Panc1 (cell line): ENCODE measurements around the gene CHEK2. TPM values are rescaled to one million over a fixed set of nuclear protein-coding genes. Genes with fewer than 3 reads are reported as not detected.

Experiments used
- ATAC-seq: fragments of 200-7000 bp; cut with Tn5 transposase; 2 replicates; pipeline ENCODE4 v1.9.1; 2020; ENCODE audit warnings: mild to moderate bottlenecking, moderate library complexity
- BruUV-seq: library from RNA; stranded (reverse); fragments of 400-500 nt; replicated peaks from 2 replicates; lab custom pipeline; 2021; lab: Mats Ljungman, UMichigan
- CTCF ChIA-PET: fragments of 300-600 bp; sonication (Branson Sonifier 250); formaldehyde crosslinking; loops from one replicate; lab custom pipeline; 2022; ENCODE audit warnings: antibody characterized with exemption; lab: Charles Lee
- POLR2A ChIA-PET: fragments of 300-600 bp; sonication (Branson Sonifier 250); formaldehyde crosslinking; loops from one replicate; lab custom pipeline; 2022; ENCODE audit warnings: antibody characterized with exemption; lab: Charles Lee
- DNase-seq: peaks from one replicate; pipeline ENCODE4 v3.0.0-alpha.2; 2010; ENCODE audit warnings: low read depth, low spot score
- H3K27ac ChIP-seq: 2 replicates; pipeline ENCODE4 v1.5.1; 2011; ENCODE audit warnings: mild to moderate bottlenecking, low read length, inconsistent platforms
- H3K27me3 ChIP-seq: fragments of 200-500 bp; sonication (Bioruptor generic); 2 replicates; pipeline ENCODE4 v1.6.0; 2014; ENCODE audit warnings: low read length, inconsistent platforms; ENCODE audit not compliant: control insufficient read depth, insufficient read depth
- H3K36me3 ChIP-seq: fragments of 200-500 bp; sonication (Bioruptor generic); 2 replicates; pipeline ENCODE4 v1.5.1; 2014; ENCODE audit warnings: inconsistent platforms, mild to moderate bottlenecking, low read length, moderate library complexity; ENCODE audit not compliant: control insufficient read depth, insufficient read depth
- H3K4me1 ChIP-seq: 2 replicates; pipeline ENCODE4 v1.5.1; 2011; ENCODE audit warnings: inconsistent platforms, mild to moderate bottlenecking, low read length, moderate library complexity; ENCODE audit not compliant: control insufficient read depth, insufficient read depth
- H3K4me3 ChIP-seq, 2 experiments: 2 replicates each; pipeline ENCODE4 v1.5.1; 2011 to 2012; ENCODE audit warnings: low read depth in 2 of 2, low read length in 2 of 2, mild to moderate bottlenecking in 2 of 2, inconsistent platforms in 1 of 2, moderate library complexity in 1 of 2
- H3K9me3 ChIP-seq: fragments of 200-500 bp; sonication (Bioruptor generic); 2 replicates; pipeline ENCODE4 v1.5.1; 2014; ENCODE audit warnings: low read depth, mild to moderate bottlenecking, inconsistent platforms, low read length, moderate library complexity; ENCODE audit not compliant: control insufficient read depth, insufficient read depth
- CTCF ChIP-seq: fragments of 450-650 bp; IDR thresholded peaks from 2 replicates; pipeline ENCODE4 v1.5.1; 2017; ENCODE audit warnings: mild to moderate bottlenecking
- POLR2AphosphoS5 ChIP-seq: IDR thresholded peaks from 2 replicates; pipeline ENCODE4 v1.6.1; 2012; ENCODE audit warnings: mild to moderate bottlenecking, low read depth, low read length, moderate library complexity
- REST ChIP-seq, 2 experiments: IDR thresholded peaks; 2 replicates each; pipeline ENCODE4 v1.6.1; 2011 to 2012; ENCODE audit warnings: low read depth in 2 of 2, control low read depth in 1 of 2, low read length in 1 of 2, mild to moderate bottlenecking in 1 of 2, moderate library complexity in 1 of 2; ENCODE audit not compliant: insufficient read depth in 1 of 2
- SIN3A ChIP-seq: IDR thresholded peaks from 2 replicates; pipeline ENCODE4 v1.6.1; 2012; ENCODE audit warnings: low read depth, mild to moderate bottlenecking, low read length, moderate library complexity, borderline replicate concordance; ENCODE audit not compliant: insufficient read depth
- TCF7L2 ChIP-seq: IDR thresholded peaks from 2 replicates; pipeline ENCODE4 v1.6.1; 2011; ENCODE audit warnings: mild to moderate bottlenecking, low read depth, low read length, inconsistent platforms
- in situ Hi-C: cut with HindIII; loops from 2 replicates; pipeline ENCODE4 v1.10.0; 2016; ENCODE audit warnings: low sequenced_read_pairs, low pct_unique_long_range_greater_than_20kb
- intact Hi-C: fragments of 100-400 bp; cut with micrococcal nuclease; formaldehyde crosslinking; loops from one replicate; pipeline ENCODE4 v1.10.0; 2022; ENCODE audit not compliant: unreplicated experiment
- total RNA-seq: library from RNA; stranded (reverse); gene quantifications from one replicate; pipeline ENCODE4 v1.2.1, GENCODE V29; 2021; ENCODE audit not compliant: unreplicated experiment

The CHEK2 gene
- total RNA-seq, 1 experiment from 2014 or later = 29.5 TPM

GRCh38 chr22:28714043-28714628 is 27.5 kb downstream of the CHEK2 start:
- Histone ChIP-seq H3K27ac (no peak overlapping the region), H3K9me3 (no peaks in the 10 kb centered on the region), H3K36me3 (peaks cover 2% of the 10 kb centered on the region; the same call in 1 of the 2 replicates), H3K4me1 (no peaks in the 10 kb centered on the region), H3K27me3 (no peaks in the 10 kb centered on the region), H3K4me3 (no peak overlapping the region)
- DNase-seq (no peak), ATAC-seq (no peak)
- in situ Hi-C loops (no loop called here), intact Hi-C loops (no loop called here)
- TF ChIP-seq CTCF (no peak), SIN3A (no peak), REST (IDR thresholded peaks at IDR 0.05; ENCODE audit: insufficient read depth in 1 of 2, low read depth in 2 of 2, low read length in 1 of 2) (no peak), POLR2AphosphoS5 (no peak), TCF7L2 (no peak)
- ChIA-PET POLR2A (no interaction called here), CTCF (no interaction called here)
- no TSS peak for BruUV-seq

- CTCF ChIA-PET = no interaction called here
- DNase-seq (no peak), ATAC-seq (peak; percentile 60; the same call in 1 of the 2 replicates)
- TF ChIP-seq SIN3A = no peak
- TF ChIP-seq REST (IDR thresholded peaks at IDR 0.05; ENCODE audit: insufficient read depth in 1 of 2, low read depth in 2 of 2, low read length in 1 of 2) = no peak
- no peak for TF ChIP-seq CTCF
- TF ChIP-seq TCF7L2 = no peak
- no peak for TF ChIP-seq POLR2AphosphoS5
- no peak overlapping the region for H3K4me3 ChIP-seq
- H3K27me3 ChIP-seq = no peaks in the 10 kb centered on the region
- H3K27ac ChIP-seq = no peak overlapping the region
- H3K4me1 ChIP-seq = no peaks in the 10 kb centered on the region
- H3K9me3 ChIP-seq = no peaks in the 10 kb centered on the region
- peaks cover 2% of the 10 kb centered on the region; the same call in 1 of the 2 replicates for H3K36me3 ChIP-seq
- in situ Hi-C loops (no loop called here), intact Hi-C loops (no loop called here)
- POLR2A ChIA-PET = no interaction called here
- no TSS peak for BruUV-seq
Observed at GRCh38 chr22:28711820-28712777, 29.5 kb downstream of the CHEK2 start.
